Measurements from ENCODE around the gene SPTBN5. TPM values are rescaled to one million over a fixed set of nuclear protein-coding genes. Genes with fewer than 3 reads are reported as not detected.

The SPTBN5 gene
- total and polyA plus RNA-seq, 2 experiments from 2014 or later: 0.57 to 1.1 TPM

DNA sequence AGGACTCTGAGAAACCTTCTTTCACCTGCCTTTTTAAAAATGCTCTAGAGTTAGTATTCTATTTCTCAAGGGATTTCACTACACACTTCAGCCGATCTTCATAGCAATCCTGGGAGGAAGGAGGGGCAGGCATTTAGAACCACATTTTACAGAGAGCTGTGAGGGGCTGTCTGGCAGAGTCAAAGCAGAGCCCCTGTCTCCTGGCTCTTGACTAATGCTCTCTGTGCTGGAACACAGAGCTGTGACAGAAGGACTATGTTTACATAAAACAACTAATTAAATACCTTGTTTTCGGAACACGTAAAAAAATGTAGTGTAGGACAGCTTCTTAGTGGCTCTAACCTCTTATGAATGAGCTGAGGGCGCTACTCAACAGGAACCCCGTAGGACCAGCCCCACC lies 7.6 kb upstream of the SPTBN5 start:
- peaks cover 3% of the 10 kb centered on the region; the same call in 1 of the 3 replicates for H3K4me1 Mint-ChIP-seq
- H3K27me3 ChIP-seq (ENCODE audit: insufficient read depth): no peaks in the 10 kb centered on the region
- no peak overlapping the region for H3K27ac Mint-ChIP-seq
- H3K4me3 ChIP-seq: no peak overlapping the region
- no peak for TF ChIP-seq STAT1 (IDR thresholded peaks at IDR 0.05; ENCODE audit: unreplicated experiment)
- no peak for TF ChIP-seq POLR2AphosphoS5 (IDR thresholded peaks at IDR 0.05; ENCODE audit: low read depth)
- no peak for TF ChIP-seq ZNF331 (CRISPR knock-in tag; IDR thresholded peaks at IDR 0.05; ENCODE audit: low read depth)
- peaks cover 7% of the 10 kb centered on the region; the same call in 1 of the 2 replicates for H3F3A ChIP-seq (replicated peaks; ENCODE audit: low read depth)
- no peaks in the 10 kb centered on the region for H3K4me1 ChIP-seq (ENCODE audit: insufficient read depth)
- no peak overlapping the region for H3K27ac ChIP-seq (ENCODE audit: low read depth)
- H2AFZ ChIP-seq: no peak overlapping the region
- no peaks in the 10 kb centered on the region for H3K9me2 ChIP-seq (ENCODE audit: insufficient read depth)
- peaks cover 4% of the 10 kb centered on the region; the same call in 2 of the 3 replicates for H3K9me3 Mint-ChIP-seq
- peaks cover 9% of the 10 kb centered on the region for H3K27me3 Mint-ChIP-seq (ENCODE audit: insufficient read depth, low read depth, poor library complexity)
- no peak overlapping the region for H3K4me2 ChIP-seq
- 0 out of 2 replicates have a peak, but pooled peaks cover 3% of the 10 kb centered on the region for H3K79me2 ChIP-seq (replicated peaks; ENCODE audit: insufficient read depth)
- H4K20me1 ChIP-seq (replicated peaks; ENCODE audit: insufficient read depth): peaks cover 11% of the 10 kb centered on the region; the same call in 1 of the 2 replicates
- peaks cover 45% of the 10 kb centered on the region for H3K36me3 Mint-ChIP-seq (ENCODE audit: low read depth)
- no peak for ATAC-seq
- DNase-seq (ENCODE audit: low spot score): no peak
- no peak overlapping the region for H3K4me3 Mint-ChIP-seq
- peaks cover 3% of the 10 kb centered on the region; the same call in 1 of the 2 replicates for H3K36me3 ChIP-seq (ENCODE audit: insufficient read depth)

DNA sequence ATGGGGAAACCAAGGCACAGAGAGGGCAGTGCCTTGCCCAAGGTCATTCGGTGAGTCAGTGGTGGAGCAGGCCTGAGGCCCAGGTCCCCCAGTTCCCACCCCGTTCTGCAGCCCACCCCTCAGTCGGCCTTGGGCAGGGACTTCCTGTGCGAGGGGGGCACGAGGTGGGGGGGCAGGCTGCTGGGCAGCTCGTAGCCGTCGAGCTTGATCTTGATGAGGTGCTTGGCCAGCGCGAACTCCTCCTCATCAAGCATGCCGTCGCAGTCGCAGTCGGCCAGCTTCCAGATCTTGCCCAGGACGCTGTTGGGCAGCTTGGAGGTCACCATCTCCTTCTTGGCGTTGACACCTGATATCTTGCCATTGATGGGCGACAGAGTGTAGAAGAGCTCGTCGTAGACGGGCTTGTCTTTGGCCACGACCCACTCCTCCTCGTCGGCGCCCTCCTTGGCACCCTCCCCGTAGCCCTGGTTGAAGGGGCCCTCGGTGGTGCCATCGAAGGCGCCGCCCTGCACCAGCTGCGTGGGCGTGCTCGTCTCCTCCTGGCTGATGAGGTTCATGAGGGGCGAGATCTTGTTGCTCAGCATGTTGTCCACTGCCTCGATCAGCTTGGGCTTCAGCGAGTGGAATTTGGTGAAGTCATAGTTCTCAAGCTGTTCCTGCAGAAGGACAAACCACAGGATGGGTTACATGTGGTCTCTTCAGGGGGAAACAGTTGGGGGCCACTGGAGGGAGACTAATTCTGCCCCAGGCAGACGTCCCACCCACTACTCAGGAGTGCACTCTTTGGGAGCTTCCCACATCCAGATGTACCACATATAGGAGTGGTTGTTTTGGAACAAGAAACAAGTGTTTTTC lies 6.9 kb upstream of the SPTBN5 start:
- H3K27ac Mint-ChIP-seq: no peak overlapping the region
- Histone ChIP-seq H3K27me3 (ENCODE audit: insufficient read depth) (no peaks in the 10 kb centered on the region), H2AFZ (no peak overlapping the region), H4K20me1 (replicated peaks; ENCODE audit: insufficient read depth) (peaks cover 11% of the 10 kb centered on the region; the same call in 1 of the 2 replicates), H3F3A (replicated peaks; ENCODE audit: low read depth) (peaks cover 6% of the 10 kb centered on the region; the same call in 1 of the 2 replicates), H3K9me2 (ENCODE audit: insufficient read depth) (no peaks in the 10 kb centered on the region), H3K4me2 (no peak overlapping the region), H3K27ac (ENCODE audit: low read depth) (no peak overlapping the region), H3K36me3 (ENCODE audit: insufficient read depth) (peaks cover 3% of the 10 kb centered on the region; the same call in 1 of the 2 replicates), H3K4me3 (no peak overlapping the region), H3K4me1 (ENCODE audit: insufficient read depth) (no peaks in the 10 kb centered on the region), H3K79me2 (replicated peaks; ENCODE audit: insufficient read depth) (0 out of 2 replicates have a peak, but pooled peaks cover 3% of the 10 kb centered on the region)
- H3K27me3 Mint-ChIP-seq (ENCODE audit: insufficient read depth, low read depth, poor library complexity): peaks cover 13% of the 10 kb centered on the region
- H3K9me3 Mint-ChIP-seq: no peaks in the 10 kb centered on the region; the same call in 2 of the 3 replicates
- ATAC-seq: no peak
- no peak for DNase-seq (ENCODE audit: low spot score)
- H3K4me1 Mint-ChIP-seq: peaks cover 3% of the 10 kb centered on the region; the same call in 2 of the 3 replicates
- no peak overlapping the region for H3K4me3 Mint-ChIP-seq
- peaks cover 38% of the 10 kb centered on the region for H3K36me3 Mint-ChIP-seq (ENCODE audit: low read depth)
- TF ChIP-seq, protein P1, sequence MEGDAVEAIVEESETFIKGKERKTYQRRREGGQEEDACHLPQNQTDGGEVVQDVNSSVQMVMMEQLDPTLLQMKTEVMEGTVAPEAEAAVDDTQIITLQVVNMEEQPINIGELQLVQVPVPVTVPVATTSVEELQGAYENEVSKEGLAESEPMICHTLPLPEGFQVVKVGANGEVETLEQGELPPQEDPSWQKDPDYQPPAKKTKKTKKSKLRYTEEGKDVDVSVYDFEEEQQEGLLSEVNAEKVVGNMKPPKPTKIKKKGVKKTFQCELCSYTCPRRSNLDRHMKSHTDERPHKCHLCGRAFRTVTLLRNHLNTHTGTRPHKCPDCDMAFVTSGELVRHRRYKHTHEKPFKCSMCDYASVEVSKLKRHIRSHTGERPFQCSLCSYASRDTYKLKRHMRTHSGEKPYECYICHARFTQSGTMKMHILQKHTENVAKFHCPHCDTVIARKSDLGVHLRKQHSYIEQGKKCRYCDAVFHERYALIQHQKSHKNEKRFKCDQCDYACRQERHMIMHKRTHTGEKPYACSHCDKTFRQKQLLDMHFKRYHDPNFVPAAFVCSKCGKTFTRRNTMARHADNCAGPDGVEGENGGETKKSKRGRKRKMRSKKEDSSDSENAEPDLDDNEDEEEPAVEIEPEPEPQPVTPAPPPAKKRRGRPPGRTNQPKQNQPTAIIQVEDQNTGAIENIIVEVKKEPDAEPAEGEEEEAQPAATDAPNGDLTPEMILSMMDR (conservative IDR thresholded peaks at IDR 0.05; ENCODE audit: low read depth in 2 of 2): no peak
- TF ChIP-seq NANOG (IDR thresholded peaks at IDR 0.05; ENCODE audit: borderline replicate concordance) (no peak), ZNF331 (CRISPR knock-in tag; IDR thresholded peaks at IDR 0.05; ENCODE audit: low read depth) (no peak), CREB1 (CRISPR knock-in tag; IDR thresholded peaks at IDR 0.05; ENCODE audit: low read depth) (no peak), POLR2AphosphoS5 (IDR thresholded peaks at IDR 0.05; ENCODE audit: low read depth) (no peak), JUNB (IDR thresholded peaks at IDR 0.05; ENCODE audit: unreplicated experiment) (no peak)
- TF ChIP-seq, protein P2, sequence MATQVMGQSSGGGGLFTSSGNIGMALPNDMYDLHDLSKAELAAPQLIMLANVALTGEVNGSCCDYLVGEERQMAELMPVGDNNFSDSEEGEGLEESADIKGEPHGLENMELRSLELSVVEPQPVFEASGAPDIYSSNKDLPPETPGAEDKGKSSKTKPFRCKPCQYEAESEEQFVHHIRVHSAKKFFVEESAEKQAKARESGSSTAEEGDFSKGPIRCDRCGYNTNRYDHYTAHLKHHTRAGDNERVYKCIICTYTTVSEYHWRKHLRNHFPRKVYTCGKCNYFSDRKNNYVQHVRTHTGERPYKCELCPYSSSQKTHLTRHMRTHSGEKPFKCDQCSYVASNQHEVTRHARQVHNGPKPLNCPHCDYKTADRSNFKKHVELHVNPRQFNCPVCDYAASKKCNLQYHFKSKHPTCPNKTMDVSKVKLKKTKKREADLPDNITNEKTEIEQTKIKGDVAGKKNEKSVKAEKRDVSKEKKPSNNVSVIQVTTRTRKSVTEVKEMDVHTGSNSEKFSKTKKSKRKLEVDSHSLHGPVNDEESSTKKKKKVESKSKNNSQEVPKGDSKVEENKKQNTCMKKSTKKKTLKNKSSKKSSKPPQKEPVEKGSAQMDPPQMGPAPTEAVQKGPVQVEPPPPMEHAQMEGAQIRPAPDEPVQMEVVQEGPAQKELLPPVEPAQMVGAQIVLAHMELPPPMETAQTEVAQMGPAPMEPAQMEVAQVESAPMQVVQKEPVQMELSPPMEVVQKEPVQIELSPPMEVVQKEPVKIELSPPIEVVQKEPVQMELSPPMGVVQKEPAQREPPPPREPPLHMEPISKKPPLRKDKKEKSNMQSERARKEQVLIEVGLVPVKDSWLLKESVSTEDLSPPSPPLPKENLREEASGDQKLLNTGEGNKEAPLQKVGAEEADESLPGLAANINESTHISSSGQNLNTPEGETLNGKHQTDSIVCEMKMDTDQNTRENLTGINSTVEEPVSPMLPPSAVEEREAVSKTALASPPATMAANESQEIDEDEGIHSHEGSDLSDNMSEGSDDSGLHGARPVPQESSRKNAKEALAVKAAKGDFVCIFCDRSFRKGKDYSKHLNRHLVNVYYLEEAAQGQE (IDR thresholded peaks at IDR 0.05; ENCODE audit: unreplicated experiment): no peak
- TF ChIP-seq, protein P3, sequence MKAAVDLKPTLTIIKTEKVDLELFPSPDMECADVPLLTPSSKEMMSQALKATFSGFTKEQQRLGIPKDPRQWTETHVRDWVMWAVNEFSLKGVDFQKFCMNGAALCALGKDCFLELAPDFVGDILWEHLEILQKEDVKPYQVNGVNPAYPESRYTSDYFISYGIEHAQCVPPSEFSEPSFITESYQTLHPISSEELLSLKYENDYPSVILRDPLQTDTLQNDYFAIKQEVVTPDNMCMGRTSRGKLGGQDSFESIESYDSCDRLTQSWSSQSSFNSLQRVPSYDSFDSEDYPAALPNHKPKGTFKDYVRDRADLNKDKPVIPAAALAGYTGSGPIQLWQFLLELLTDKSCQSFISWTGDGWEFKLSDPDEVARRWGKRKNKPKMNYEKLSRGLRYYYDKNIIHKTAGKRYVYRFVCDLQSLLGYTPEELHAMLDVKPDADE (IDR thresholded peaks at IDR 0.05): no peak
